GM13977 (cell line): ENCODE data around the gene PARP15.

Experiments
- DNase-seq: peaks from one replicate; pipeline ENCODE4 v3.0.0; 2012; ENCODE audit warnings: low spot score
- CTCF ChIP-seq: IDR thresholded peaks from 2 replicates; pipeline ENCODE4 v1.5.1; 2012; ENCODE audit warnings: mild to moderate bottlenecking, control low read depth; ENCODE audit not compliant: insufficient read depth; ENCODE audit errors: extremely low read depth, missing control alignments
- in situ Hi-C: fragments of 300-500 bp; cut with MboI; formaldehyde crosslinking; loops from one replicate; pipeline ENCODE4 v1.12.0; 2022; ENCODE audit warnings: low sequenced_read_pairs, low pct_unique_long_range_greater_than_20kb, mixed read lengths, inconsistent platforms; ENCODE audit not compliant: unreplicated experiment

PARP15 gene

DNA sequence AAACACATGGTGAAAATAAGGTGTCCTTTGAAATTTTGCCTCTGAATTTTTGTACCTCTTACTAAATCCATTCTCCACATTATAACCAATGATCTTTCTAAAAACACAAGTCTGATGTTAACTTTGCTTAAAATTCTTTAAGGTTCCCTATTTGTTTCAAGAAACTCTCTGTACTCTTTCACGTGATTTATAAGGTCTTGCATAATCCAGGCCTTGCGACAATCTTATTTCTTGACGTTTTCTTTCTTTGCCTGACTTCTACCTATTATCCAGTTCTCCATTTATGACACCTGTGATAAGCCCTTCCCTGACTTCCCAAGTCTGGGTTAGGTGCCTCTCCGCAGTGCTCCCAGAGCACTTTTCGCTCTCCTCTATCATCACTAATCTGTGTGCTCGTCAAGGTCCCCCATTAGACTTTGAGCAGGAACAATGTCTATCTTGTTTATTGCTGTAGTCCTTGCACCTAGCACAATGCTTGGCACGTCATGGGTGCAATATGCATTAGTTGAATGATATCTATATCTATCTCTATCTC, 38.4 kb upstream of the PARP15 start:
- no peak for DNase-seq

GRCh38 chr3:122546151-122546550, 31.3 kb upstream of the PARP15 start:
- no peak for DNase-seq
- in situ Hi-C loops = no loop called here

More for the DNA sequence above, 38.4 kb upstream of the PARP15 start:
- no peak for TF ChIP-seq CTCF
- in situ Hi-C loops = no loop called here

GRCh38 chr3:122548076-122548475, 29.4 kb upstream of the PARP15 start:
- no peak for DNase-seq

More at GRCh38 chr3:122546151-122546550, 31.3 kb upstream of the PARP15 start:
- TF ChIP-seq CTCF = no peak

DNA sequence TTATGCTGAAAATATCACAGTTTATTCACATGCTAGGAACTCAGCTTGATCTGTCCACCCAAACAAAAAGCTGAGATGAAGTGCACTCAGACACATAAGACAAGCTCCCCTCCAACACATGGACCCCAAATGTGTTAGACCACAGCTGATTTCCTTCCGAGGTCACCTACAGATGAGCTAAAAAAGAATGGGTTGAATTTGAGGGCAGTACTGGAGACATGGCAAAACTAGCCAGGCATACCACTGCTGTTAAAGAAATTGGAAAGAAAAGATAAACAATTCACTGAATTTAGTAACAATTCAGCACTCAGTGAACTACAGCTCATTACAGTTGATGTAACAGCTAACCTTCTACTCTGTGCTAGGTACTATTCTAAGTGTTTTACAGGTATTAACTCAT, 28.8 kb upstream of the PARP15 start:
- DNase-seq = no peak
- TF ChIP-seq CTCF = no peak
- in situ Hi-C loops = no loop called here

More at GRCh38 chr3:122548076-122548475, 29.4 kb upstream of the PARP15 start:
- in situ Hi-C loops = no loop called here
- no peak for TF ChIP-seq CTCF

GRCh38 chr3:122553171-122553570, 24.3 kb upstream of the PARP15 start:
- DNase-seq = no peak
- TF ChIP-seq CTCF = no peak
- in situ Hi-C loops = loop anchor here (25.0 kb wide), 1 partner anchor 484 kb away; the partner anchor contains the start of gene SEMA5B

GRCh38 chr3:122555275-122556071, 22.0 kb upstream of the PARP15 start:
- in situ Hi-C loops = loop anchor here (5.0 to 25.0 kb wide), 2 partner anchors 122 to 482 kb away; partner anchors contain the start of gene SEMA5B
- no peak for DNase-seq
- no peak for TF ChIP-seq CTCF
